ENCODE measurements around the gene COL24A1. TPM values are rescaled to one million over a fixed set of nuclear protein-coding genes. Genes with fewer than 3 reads are reported as not detected.

Gene COL24A1
- total and polyA plus RNA-seq, 2 of the 8 experiments (the other 6 are each of a cell fraction or from before 2014, with no cell fraction given): 0.23 to 1.1 TPM

GRCh38 chr1:86140281-86140880 lies 16.2 kb downstream of the COL24A1 start:
- WGBS, 2 experiments (ENCODE audit: extremely low coverage in 1 of 2, insufficient coverage in 1 of 2, insufficient read length in 1 of 2, insufficient replicate concordance in 2 of 2, low coverage in 1 of 2, low lambda C conversion rate in 2 of 2, missing lambda C conversion rate in 1 of 2): 88% methylated on average over 3 of the region's 3 CpGs; no CpG with 5 or more reads in 1 of the 2 experiments
- no peak for DNase-seq (ENCODE audit: low read depth in 1 of 2, low spot score in 2 of 2)
- Histone ChIP-seq H4K5ac (ENCODE audit: insufficient read length, low read depth, low read length) (no peak overlapping the region), H3K36me3 (ENCODE audit: control insufficient read depth in 2 of 4, insufficient read depth in 4 of 4, low read length in 3 of 4) (no peaks in the 10 kb centered on the region), H3K27ac (ENCODE audit: low read depth, low read length) (no peak overlapping the region), H3K79me1 (ENCODE audit: low read depth, low read length) (no peaks in the 10 kb centered on the region), H2AK5ac (ENCODE audit: low read depth, low read length) (no peak overlapping the region), H3K4me2 (ENCODE audit: insufficient read depth in 1 of 2, low read depth in 2 of 2, low read length in 2 of 2) (no peak overlapping the region), H3K9ac (replicated peaks in 1 of 4; ENCODE audit: extremely low read depth in 1 of 4, low read depth in 3 of 4, low read length in 3 of 4) (no peak overlapping the region), H2BK12ac (ENCODE audit: low read depth, low read length) (no peak overlapping the region), H3K4me3 (ENCODE audit: extremely low read depth in 1 of 4, insufficient read depth in 2 of 4, low read depth in 3 of 4, low read length in 4 of 4) (no peak overlapping the region), H4K91ac (replicated peaks; ENCODE audit: insufficient read length, low read length) (no peak overlapping the region), H3K18ac (ENCODE audit: extremely low read depth, low read length) (no peak overlapping the region), H4K8ac (ENCODE audit: extremely low read depth, insufficient read depth, low read length) (no peak overlapping the region), H3K4me1 (replicated peaks in 1 of 4; ENCODE audit: control insufficient read depth in 3 of 4, insufficient read depth in 4 of 4, low read length in 3 of 4) (no peaks in the 10 kb centered on the region), H2BK15ac (ENCODE audit: low read length) (no peak overlapping the region), H3K79me2 (ENCODE audit: control insufficient read depth in 1 of 2, insufficient read depth in 2 of 2, low read length in 2 of 2) (no peaks in the 10 kb centered on the region), H3K9me3 (ENCODE audit: insufficient read depth in 2 of 2, low read depth in 1 of 2, low read length in 1 of 2) (no peaks in the 10 kb centered on the region), H3K56ac (replicated peaks; ENCODE audit: insufficient read length, low read depth, low read length) (no peak overlapping the region), H3K14ac (ENCODE audit: insufficient read length) (no peak overlapping the region), H2BK20ac (ENCODE audit: low read length) (no peak overlapping the region), H3K4ac (replicated peaks; ENCODE audit: insufficient read length, low read depth, low read length) (no peak overlapping the region), H3K23me2 (ENCODE audit: low read depth, low read length) (no peaks in the 10 kb centered on the region), H2AFZ (ENCODE audit: low read length) (no peak overlapping the region), H4K20me1 (replicated peaks in 1 of 2; ENCODE audit: control insufficient read depth in 1 of 2, insufficient read depth in 2 of 2, low read length in 2 of 2) (no peaks in the 10 kb centered on the region), H2BK120ac (replicated peaks; ENCODE audit: low read depth, low read length) (no peak overlapping the region), H2BK5ac (ENCODE audit: low read depth, low read length) (no peak overlapping the region), H3K23ac (ENCODE audit: insufficient read length) (no peak overlapping the region), H3K27me3 (replicated peaks in 1 of 4; ENCODE audit: control insufficient read depth in 3 of 4, extremely low read depth in 1 of 4, insufficient read depth in 3 of 4, low read length in 3 of 4) (no peaks in the 10 kb centered on the region)
- ChIA-PET POLR2A (ENCODE audit: partially characterized antibody) (no interaction called here), CTCF (ENCODE audit: partially characterized antibody) (interaction anchor here (0.8 to 0.9 kb wide), 2 partner anchors 40 to 43 kb away, joined by 3 read pairs; no protein-coding TSS in a partner anchor)
- no peak for FAIRE-seq
- no peak for TF ChIP-seq JUN (IDR thresholded peaks at IDR 0.05; ENCODE audit: low read depth, low read length)

Measured in H1 (cell line).